ENCODE data around the gene CNTNAP4. TPM values are rescaled to one million over a fixed set of nuclear protein-coding genes. Genes with fewer than 3 reads are reported as not detected.
A peak's percentile ranks its signal among the peaks of the same experiment; 100 is the strongest.

CNTNAP4 gene
- total and polyA plus RNA-seq, 2 of the 13 experiments (the other 11 are each of a cell fraction or from before 2014, with no cell fraction given), result not detected

- TF ChIP-seq AHDC1 (CRISPR knock-in tag; IDR thresholded peaks at IDR 0.05; ENCODE audit: borderline replicate concordance), result peak; percentile 73; the same call in 1 of the 2 replicates
- no peak for TF ChIP-seq TBP (CRISPR knock-in tag; IDR thresholded peaks at IDR 0.05)
- no peak for TF ChIP-seq MYC (CRISPR knock-in tag; IDR thresholded peaks at IDR 0.05; ENCODE audit: borderline replicate concordance)
- TF ChIP-seq GLI4 (CRISPR knock-in tag; IDR thresholded peaks at IDR 0.05; ENCODE audit: borderline replicate concordance), result no peak
- no peak for TF ChIP-seq ISX (CRISPR knock-in tag; conservative IDR thresholded peaks at IDR 0.05)
- TF ChIP-seq ARNT2 (CRISPR knock-in tag; IDR thresholded peaks at IDR 0.05; ENCODE audit: low read depth), result no peak
- TF ChIP-seq RCOR2 (CRISPR knock-in tag; IDR thresholded peaks at IDR 0.05), result peak; percentile 65; the same call in 1 of the 2 replicates
- no peak for TF ChIP-seq ZNF333 (CRISPR knock-in tag; IDR thresholded peaks at IDR 0.05; ENCODE audit: borderline replicate concordance)
- TF ChIP-seq PPARG (CRISPR knock-in tag; conservative IDR thresholded peaks at IDR 0.05), result no peak
- no peak for TF ChIP-seq ZNF766 (CRISPR knock-in tag; IDR thresholded peaks at IDR 0.05; ENCODE audit: borderline replicate concordance)
- TF ChIP-seq GATAD2A (CRISPR knock-in tag; IDR thresholded peaks at IDR 0.05), result peak; percentile 63
- TF ChIP-seq ZNF770 (CRISPR knock-in tag; IDR thresholded peaks at IDR 0.05), result no peak
- no peak for TF ChIP-seq ZNF275 (CRISPR knock-in tag; IDR thresholded peaks at IDR 0.05; ENCODE audit: borderline replicate concordance)
- TF ChIP-seq ARID5B (CRISPR knock-in tag; IDR thresholded peaks at IDR 0.05), result peak; percentile 72
- TF ChIP-seq ZNF546 (CRISPR knock-in tag; conservative IDR thresholded peaks at IDR 0.05), result no peak
- no peak for TF ChIP-seq NR2F2 (IDR thresholded peaks at IDR 0.05; ENCODE audit: borderline replicate concordance, low read depth)
- no peak for TF ChIP-seq MAFF (IDR thresholded peaks at IDR 0.05; ENCODE audit: low read depth, low read length)
Measured at GRCh38 chr16:76532188-76532973, 255.2 kb downstream of the CNTNAP4 start (continued).

Measured in HepG2 (cell line).